Measurements from ENCODE around the gene ANKFY1.

Gene ANKFY1

DNA sequence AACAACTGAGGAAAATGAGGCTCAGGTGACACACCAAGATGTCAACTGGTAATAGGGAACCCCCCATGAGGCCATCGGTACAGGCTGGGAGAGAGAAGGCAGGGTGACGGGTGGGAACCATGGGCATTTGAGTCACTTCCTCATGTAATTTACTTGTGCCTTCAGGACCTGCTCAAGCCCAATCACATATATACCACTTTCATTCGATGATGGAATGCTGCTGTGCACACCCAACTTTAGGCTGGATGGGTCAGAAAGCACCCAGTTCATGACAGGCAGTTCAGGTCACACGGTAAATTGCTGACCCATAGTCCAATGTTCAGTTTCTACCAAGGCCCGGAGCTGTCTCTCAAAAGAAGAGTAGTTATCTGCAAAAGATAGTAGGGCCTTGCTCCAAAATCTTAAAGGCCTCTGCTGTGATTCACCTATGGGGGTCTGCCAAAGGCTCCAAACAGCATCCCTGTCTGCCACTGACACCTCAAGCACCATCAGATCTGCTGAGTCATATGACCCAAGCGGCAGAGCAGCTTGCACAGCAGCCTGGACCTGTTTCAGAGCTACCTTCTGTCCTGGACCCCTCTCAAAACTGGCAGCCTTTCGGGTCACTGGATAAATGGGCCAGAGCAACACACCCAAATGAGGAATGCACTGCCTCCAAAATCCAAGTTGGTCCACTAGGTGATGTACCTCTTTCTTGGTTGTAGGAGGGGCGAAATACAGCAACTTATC, 145.6 kb downstream of the ANKFY1 start:
- DNase-seq (ENCODE audit: low read depth), result no peak

DNA sequence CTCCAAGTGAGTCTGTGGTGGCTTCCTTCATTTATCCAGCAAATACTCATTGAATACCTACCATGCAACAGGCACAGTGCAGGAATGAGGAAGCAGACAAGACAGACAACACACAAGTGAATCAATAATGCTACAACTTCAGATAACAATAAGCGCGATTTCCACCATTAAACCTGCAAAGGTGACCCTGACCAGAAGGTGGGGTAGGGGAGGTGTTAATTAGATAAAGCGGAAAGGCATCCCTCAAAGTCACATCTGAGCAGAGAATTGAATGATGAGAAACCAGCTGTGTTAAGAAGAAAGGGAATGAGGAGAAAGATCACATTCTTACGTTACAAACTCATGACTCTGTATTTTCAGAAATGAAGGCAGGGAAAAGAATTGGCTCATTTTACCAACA, 147.3 kb downstream of the ANKFY1 start:
- DNase-seq (ENCODE audit: low read depth), result no peak

Measured in stimulated activated CD8-positive, alpha-beta memory T cell treated with anti-CD3 and anti-CD28 coated beads, Interleukin-7, amount 100 ng/mL, for 24 hours (primary cell).